ENCODE measurements around the gene COL7A1.

COL7A1 gene

GRCh38 chr3:48528754-48529153 lies 66.4 kb downstream of the COL7A1 start:
- CTCF ChIA-PET: interaction anchor here (1.2 to 1.9 kb wide), 5 partner anchors 14 to 92 kb away, joined by 4 to 8 read pairs (median 5); a partner anchor contains a TSS

DNA sequence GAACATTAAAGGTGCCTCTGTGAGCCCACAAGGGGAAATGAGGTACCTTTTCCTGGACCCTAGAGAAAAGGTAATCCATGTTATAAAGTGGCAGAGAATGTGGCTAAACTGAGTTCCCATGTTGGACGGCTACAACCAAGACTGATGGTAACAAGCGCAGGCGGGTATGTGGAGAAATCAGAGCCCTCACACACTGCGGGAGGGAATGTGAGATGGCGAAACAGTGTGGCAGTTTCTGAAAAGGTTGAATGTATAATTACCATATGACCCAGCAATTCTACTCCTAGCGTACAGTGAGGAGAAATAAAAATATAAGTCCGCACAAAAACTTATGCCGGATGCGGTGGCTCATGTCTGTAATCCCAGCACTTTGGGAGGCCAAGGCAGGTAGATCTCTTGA lies 67.1 kb downstream of the COL7A1 start:
- ChIA-PET CTCF (interaction anchor here (1.8 kb wide), 1 partner anchor 13 kb away, joined by 7 read pairs; no protein-coding TSS in a partner anchor), POLR2A (no interaction called here)

More at GRCh38 chr3:48528754-48529153, 66.4 kb downstream of the COL7A1 start:
- no peak for TF ChIP-seq CTCF (IDR thresholded peaks at IDR 0.05; ENCODE audit: insufficient read depth, low read length, missing control alignments)
- POLR2A ChIA-PET: no interaction called here
- DNase-seq (ENCODE audit: low read depth, low spot score): no peak
- H3K4me3 ChIP-seq (ENCODE audit: low read depth, low read length): no peak overlapping the region

DNA sequence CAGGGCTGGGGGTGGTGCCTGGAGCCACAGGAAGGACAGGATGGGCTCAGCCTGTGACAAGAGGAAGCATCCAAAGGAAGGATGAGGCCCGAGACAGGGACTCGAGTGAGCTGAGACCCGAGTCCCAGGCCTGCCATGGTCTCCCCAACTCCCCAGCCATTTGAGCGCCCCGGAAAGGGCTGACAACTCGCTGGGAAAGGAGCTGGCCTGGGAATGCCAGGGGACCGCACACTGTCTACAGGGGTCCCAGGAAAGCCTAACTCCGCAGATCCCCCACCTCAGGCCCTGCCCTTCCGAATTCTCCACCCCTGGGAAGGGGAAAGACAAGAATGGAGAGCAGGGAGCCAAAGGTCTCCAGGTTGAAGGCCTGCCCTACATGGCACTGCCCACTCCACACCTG lies 70.2 kb downstream of the COL7A1 start:
- TF ChIP-seq CTCF (IDR thresholded peaks at IDR 0.05; ENCODE audit: insufficient read depth, low read length, missing control alignments): no peak
- ChIA-PET CTCF (no interaction called here), POLR2A (no interaction called here)
- DNase-seq (ENCODE audit: low read depth, low spot score): no peak
- no peak overlapping the region for H3K4me3 ChIP-seq (ENCODE audit: low read depth, low read length)

More for the DNA sequence above, 67.1 kb downstream of the COL7A1 start:
- no peak for TF ChIP-seq CTCF (IDR thresholded peaks at IDR 0.05; ENCODE audit: insufficient read depth, low read length, missing control alignments)
- no peak overlapping the region for H3K4me3 ChIP-seq (ENCODE audit: low read depth, low read length)
- no peak for DNase-seq (ENCODE audit: low read depth, low spot score)

DNA sequence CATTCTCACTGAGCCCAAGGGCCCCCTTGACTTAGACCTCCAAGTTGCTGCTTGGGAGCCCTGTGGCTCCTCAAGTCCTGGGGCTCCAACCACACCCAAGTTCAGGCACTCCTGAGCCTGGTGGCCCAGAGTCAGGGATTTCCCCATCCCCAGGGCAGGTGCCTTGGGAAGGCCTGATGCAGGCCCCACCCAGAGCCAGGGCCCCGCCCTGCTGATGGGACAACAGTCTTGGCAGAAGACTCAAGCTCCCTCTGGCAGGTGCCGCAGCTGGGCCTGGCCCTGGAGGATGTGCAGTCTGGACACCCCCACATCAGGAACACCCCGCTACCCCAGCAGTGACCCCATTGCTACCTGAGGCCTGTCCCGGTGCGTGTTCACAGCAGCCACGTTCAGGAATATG lies 73.5 kb downstream of the COL7A1 start:
- CTCF ChIA-PET: interaction anchor here (0.7 kb wide), 1 partner anchor 28 kb away, joined by 3 read pairs; no protein-coding TSS in a partner anchor
- TF ChIP-seq CTCF (IDR thresholded peaks at IDR 0.05; ENCODE audit: insufficient read depth, low read length, missing control alignments): no peak
- POLR2A ChIA-PET: no interaction called here
- no peak for DNase-seq (ENCODE audit: low read depth, low spot score)
- no peak overlapping the region for H3K4me3 ChIP-seq (ENCODE audit: low read depth, low read length)

DNA sequence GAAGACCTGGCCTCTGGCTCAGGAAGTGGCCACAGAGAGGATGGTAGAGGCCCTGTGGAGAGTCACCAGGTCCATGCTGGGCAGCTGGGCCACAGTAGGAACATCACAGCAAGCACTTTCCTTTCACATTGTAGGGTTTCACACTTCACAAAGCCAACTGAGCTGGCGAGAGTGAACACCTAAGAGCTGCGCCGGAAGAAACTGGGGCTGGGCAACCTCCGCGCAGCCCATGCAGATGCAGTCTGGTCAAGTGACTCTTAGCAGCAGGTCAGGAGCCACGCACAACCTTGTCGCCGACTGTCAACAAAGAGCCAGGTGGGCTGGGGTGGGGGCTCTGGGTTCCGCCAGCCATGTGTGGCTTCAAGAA lies 75.9 kb downstream of the COL7A1 start:
- no peak for TF ChIP-seq CTCF (IDR thresholded peaks at IDR 0.05; ENCODE audit: insufficient read depth, low read length, missing control alignments)
- ChIA-PET CTCF (interaction anchor here (1.5 kb wide), 1 partner anchor 10 kb away, joined by 4 read pairs; no protein-coding TSS in a partner anchor), POLR2A (no interaction called here)
- no peak overlapping the region for H3K4me3 ChIP-seq (ENCODE audit: low read depth, low read length)
- DNase-seq (ENCODE audit: low read depth, low spot score): no peak

GRCh38 chr3:48518638-48519276 lies 76.4 kb downstream of the COL7A1 start:
- no peak overlapping the region for H3K4me3 ChIP-seq (ENCODE audit: low read depth, low read length)
- ChIA-PET CTCF (no interaction called here), POLR2A (no interaction called here)
- no peak for TF ChIP-seq CTCF (IDR thresholded peaks at IDR 0.05; ENCODE audit: insufficient read depth, low read length, missing control alignments)
- no peak for DNase-seq (ENCODE audit: low read depth, low spot score)
